GM10248 (cell line): ENCODE results near the gene DSTN.

ENCODE experiments used
- CTCF ChIA-PET: fragments of 300-600 bp; sonication (Branson Sonifier 250); formaldehyde crosslinking; extraction: SDS; loops from one replicate; lab custom pipeline; 2021; ENCODE audit warnings: antibody characterized with exemption; lab: Yijun Ruan, JAX
- POLR2A ChIA-PET: fragments of 350-650 bp; sonication (Branson Sonifier 250); formaldehyde crosslinking; extraction: SDS; loops from one replicate; lab custom pipeline; 2020; ENCODE audit warnings: antibody characterized with exemption; lab: Yijun Ruan, JAX
- DNase-seq: peaks from one replicate; pipeline ENCODE4 v3.0.0; 2012; ENCODE audit errors: extremely low spot score
- TF ChIP-seq, protein P1 (sequence below): IDR thresholded peaks from 2 replicates; pipeline ENCODE4 v1.5.1; 2012; ENCODE audit warnings: mild to moderate bottlenecking, low read depth; ENCODE audit errors: extremely low read depth, missing control alignments, control extremely low read depth

The DSTN gene

DNA sequence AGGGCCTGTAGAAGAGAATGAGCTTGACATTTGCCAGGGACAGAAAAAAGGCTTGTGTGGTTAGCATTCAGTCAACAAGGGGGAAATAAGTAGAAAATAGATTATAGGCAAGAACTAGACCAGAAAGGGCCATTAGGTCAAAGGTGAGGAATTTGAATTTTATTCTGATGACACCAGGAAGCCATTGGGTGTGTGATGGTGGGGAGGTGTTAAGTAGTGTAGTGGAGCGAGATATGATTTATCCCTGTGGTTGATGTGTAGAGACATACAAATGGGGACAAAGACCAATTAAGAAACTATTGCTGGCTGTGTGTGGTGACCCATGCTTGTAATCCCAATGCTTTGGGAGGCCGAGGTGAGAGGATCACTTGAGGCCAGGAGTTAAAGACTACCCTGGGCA lies 11.0 kb downstream of the DSTN start:
- no peak for DNase-seq
- ChIA-PET POLR2A (no interaction called here), CTCF (interaction anchor here (4.3 kb wide), 1 partner anchor 11 kb away, joined by 14 read pairs; the partner anchor contains the start of gene DSTN)
- TF ChIP-seq, protein P1, sequence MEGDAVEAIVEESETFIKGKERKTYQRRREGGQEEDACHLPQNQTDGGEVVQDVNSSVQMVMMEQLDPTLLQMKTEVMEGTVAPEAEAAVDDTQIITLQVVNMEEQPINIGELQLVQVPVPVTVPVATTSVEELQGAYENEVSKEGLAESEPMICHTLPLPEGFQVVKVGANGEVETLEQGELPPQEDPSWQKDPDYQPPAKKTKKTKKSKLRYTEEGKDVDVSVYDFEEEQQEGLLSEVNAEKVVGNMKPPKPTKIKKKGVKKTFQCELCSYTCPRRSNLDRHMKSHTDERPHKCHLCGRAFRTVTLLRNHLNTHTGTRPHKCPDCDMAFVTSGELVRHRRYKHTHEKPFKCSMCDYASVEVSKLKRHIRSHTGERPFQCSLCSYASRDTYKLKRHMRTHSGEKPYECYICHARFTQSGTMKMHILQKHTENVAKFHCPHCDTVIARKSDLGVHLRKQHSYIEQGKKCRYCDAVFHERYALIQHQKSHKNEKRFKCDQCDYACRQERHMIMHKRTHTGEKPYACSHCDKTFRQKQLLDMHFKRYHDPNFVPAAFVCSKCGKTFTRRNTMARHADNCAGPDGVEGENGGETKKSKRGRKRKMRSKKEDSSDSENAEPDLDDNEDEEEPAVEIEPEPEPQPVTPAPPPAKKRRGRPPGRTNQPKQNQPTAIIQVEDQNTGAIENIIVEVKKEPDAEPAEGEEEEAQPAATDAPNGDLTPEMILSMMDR: no peak

DNA sequence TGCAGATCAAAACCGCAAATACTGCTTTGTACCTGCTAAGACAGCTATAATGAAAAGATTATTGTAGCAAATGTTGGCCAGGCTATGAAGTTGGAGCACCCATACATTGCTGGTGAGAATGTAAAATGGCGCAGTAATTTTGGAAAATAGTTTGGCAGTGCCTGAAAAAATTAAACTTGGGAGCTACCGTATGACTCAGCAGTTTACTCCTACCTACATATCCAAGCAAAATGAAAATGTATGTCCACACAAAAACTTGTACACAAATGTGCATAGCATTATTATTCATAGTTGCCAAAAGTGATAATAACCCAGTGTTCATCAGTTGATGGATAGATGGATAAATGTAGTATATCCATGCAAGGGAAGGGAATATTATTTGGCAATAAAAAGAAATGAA lies 13.3 kb downstream of the DSTN start:
- POLR2A ChIA-PET: no interaction called here
- TF ChIP-seq, protein P1: no peak
- no peak for DNase-seq
- CTCF ChIA-PET: interaction anchor here (1.0 to 1.6 kb wide), 3 partner anchors 9 to 18 kb away, joined by 3 to 6 read pairs (median 5); no protein-coding TSS in a partner anchor

DNA sequence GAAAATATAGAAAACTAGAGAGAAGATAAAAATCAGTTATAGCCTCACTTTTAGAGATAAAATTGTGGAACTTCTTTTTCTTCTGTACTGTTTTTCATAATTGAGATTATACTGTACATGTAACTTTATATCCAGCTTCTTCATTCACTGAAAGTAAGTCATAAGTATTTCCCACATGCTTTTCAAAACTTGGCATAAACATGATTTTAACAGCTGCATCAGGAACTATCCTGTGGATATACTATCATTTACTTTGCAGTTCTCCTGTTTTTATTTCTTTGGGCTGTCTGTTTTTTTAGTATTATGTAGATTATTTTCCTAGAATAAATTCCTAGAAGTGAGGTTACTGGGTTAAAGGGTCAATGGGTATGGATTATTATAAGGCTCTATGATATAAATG lies 14.8 kb downstream of the DSTN start:
- no peak for DNase-seq
- ChIA-PET CTCF (interaction anchor here (4.7 kb wide), 1 partner anchor 14 kb away, joined by 14 read pairs; the partner anchor contains the start of gene DSTN), POLR2A (no interaction called here)
- TF ChIP-seq, protein P1: no peak

DNA sequence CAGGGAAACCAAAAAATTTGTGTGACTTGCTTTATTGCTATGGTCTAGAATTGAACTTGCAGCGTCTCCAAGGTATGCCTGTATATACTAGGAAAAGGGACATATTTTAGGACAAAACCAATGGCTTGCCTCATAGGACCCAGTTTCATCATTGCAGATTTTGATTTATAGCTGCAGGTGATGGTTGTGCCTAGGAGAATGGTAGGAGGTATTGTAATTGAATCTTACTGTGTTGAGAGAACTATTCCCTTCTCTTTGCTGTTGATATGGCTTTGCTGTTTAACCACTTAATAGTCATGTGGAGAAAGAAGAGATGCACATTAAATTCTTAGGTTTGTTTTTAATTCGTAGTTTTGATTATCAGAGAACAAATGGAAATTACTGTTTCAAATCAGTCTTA lies 16.4 kb downstream of the DSTN start:
- ChIA-PET CTCF (interaction anchor here (1.0 to 4.7 kb wide), 4 partner anchors 8 to 16 kb away, joined by 3 to 14 read pairs (median 4); partner anchors contain the start of gene DSTN), POLR2A (no interaction called here)
- TF ChIP-seq, protein P1: no peak
- no peak for DNase-seq

DNA sequence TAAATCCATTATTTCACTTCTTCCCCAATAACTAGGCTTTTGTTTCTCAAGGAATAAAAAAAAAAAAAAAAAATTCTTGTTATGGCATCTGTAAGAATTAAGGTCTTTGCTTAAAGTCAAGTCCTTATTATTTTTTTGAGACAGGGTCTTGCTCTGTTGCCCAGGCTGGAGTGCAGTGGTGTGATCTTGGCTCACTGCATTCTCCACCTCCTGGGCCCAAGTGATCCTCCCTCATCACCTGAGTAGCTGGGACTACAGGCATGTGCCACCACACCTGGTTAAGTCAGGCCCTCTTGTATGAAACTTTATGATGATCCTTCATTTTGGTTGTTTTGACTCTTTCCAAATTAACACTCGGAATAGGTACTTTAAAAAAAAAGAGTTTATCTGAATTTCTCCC lies 17.3 kb downstream of the DSTN start:
- TF ChIP-seq, protein P1: no peak
- CTCF ChIA-PET: interaction anchor here (1.0 to 4.7 kb wide), 4 partner anchors 9 to 19 kb away, joined by 3 to 14 read pairs (median 4); partner anchors contain the start of gene DSTN
- no peak for DNase-seq
- POLR2A ChIA-PET: no interaction called here

DNA sequence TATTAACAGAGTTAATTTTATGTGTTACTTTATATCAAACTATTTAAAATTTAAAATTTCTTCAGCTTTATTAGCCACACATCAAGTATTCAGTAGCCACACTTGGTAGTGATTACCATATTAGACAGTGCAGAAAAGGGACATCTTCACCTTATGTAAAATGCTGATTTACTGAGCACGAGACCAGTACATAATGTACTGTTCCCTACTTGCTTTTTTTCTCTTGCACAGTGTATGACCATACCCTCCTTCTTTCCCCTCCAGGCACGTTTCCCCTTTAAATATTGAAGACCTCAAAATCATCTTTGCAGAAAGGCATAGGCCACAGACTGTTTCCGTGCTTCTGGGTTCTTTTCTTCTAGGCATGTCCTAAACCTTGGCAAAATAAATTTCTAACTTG lies 17.9 kb downstream of the DSTN start:
- CTCF ChIA-PET: interaction anchor here (1.2 to 4.7 kb wide), 2 partner anchors 17 to 18 kb away, joined by 4 to 14 read pairs; partner anchors contain the start of gene DSTN
- TF ChIP-seq, protein P1: no peak
- DNase-seq: no peak
- POLR2A ChIA-PET: no interaction called here
